Thoracic aorta (tissue), 2 donors: ENCODE measurements around the gene APOL1. TPM values are rescaled to one million over a fixed set of nuclear protein-coding genes. Genes with fewer than 3 reads are reported as not detected.

Experiments used
- ATAC-seq: fragments of 150-250 bp; one replicate; pipeline ENCODE4 v1.8.0; 2017; ENCODE audit warnings: low read depth; ENCODE audit not compliant: insufficient number of reproducible peaks, low FRiP score
- DNase-seq: peaks from one replicate; pipeline ENCODE4 v3.0.0-alpha.2; 2020; ENCODE audit warnings: low spot score
- H3K27ac ChIP-seq, 2 donors: fragments of 200-600 bp; sonication (generic); 1 replicate in 1 of 2; 2 replicates in 1 of 2; pipeline ENCODE4 v1.5.1; 2016; ENCODE audit warnings: mild to moderate bottlenecking in 2 of 2, moderate library complexity in 2 of 2
- H3K27me3 ChIP-seq: fragments of 200-600 bp; sonication (generic); replicated peaks from 2 replicates; pipeline ENCODE4 v1.6.0; 2016; ENCODE audit warnings: mild to moderate bottlenecking; ENCODE audit not compliant: insufficient read depth
- H3K36me3 ChIP-seq: fragments of 200-600 bp; sonication (generic); one replicate; pipeline ENCODE4 v1.5.1; 2016
- H3K4me1 ChIP-seq, 2 donors: fragments of 200-600 bp; sonication (generic); 1 replicate in 1 of 2; 2 replicates in 1 of 2; pipeline versions ENCODE4 v1.5.1 to v1.6.0; 2016; ENCODE audit warnings: low read depth in 2 of 2, mild to moderate bottlenecking in 1 of 2; ENCODE audit not compliant: control insufficient read depth in 1 of 2
- H3K4me3 ChIP-seq: fragments of 200-600 bp; sonication (generic); 2 replicates; pipeline ENCODE4 v1.5.1; 2016; ENCODE audit warnings: mild to moderate bottlenecking
- H3K9me3 ChIP-seq: fragments of 200-600 bp; sonication (generic); 2 replicates; pipeline ENCODE4 v1.5.1; 2016
- CTCF ChIP-seq: fragments of 200-600 bp; sonication (generic); IDR thresholded peaks from one replicate; pipeline ENCODE4 v1.5.1; 2019; ENCODE audit warnings: antibody characterized with exemption
- total RNA-seq, 2 donors: library from RNA; depleted of rRNA; stranded (reverse); fragments of >200 nt; gene quantifications; one replicate each; pipeline versions ENCODE4 v1.1.0 to v1.2.3, GENCODE V29; 2016

Gene APOL1
- total RNA-seq, 2 donors from 2014 or later: 40.1 to 47.3 TPM

- Histone ChIP-seq H3K4me3 (no peak overlapping the region), H3K27me3 (no peaks in the 10 kb centered on the region), H3K36me3 (peaks cover 83% of the 10 kb centered on the region), H3K27ac (no peak overlapping the region), H3K9me3 (no peaks in the 10 kb centered on the region), H3K4me1 (no peaks in the 10 kb centered on the region)
- DNase-seq (no peak), ATAC-seq (no peak)
- no peak for TF ChIP-seq CTCF
Observed at GRCh38 chr22:36284171-36284571, 31.2 kb downstream of the APOL1 start.

- Histone ChIP-seq H3K9me3 (no peaks in the 10 kb centered on the region), H3K4me1 (no peaks in the 10 kb centered on the region), H3K4me3 (no peak overlapping the region), H3K27ac (peak overlapping the region; percentile 19 to 27), H3K36me3 (peaks cover 92% of the 10 kb centered on the region), H3K27me3 (no peaks in the 10 kb centered on the region)
- ATAC-seq (no peak), DNase-seq (no peak)
- TF ChIP-seq CTCF: no peak
Observed at GRCh38 chr22:36285017-36285416, 32.1 kb downstream of the APOL1 start.

GRCh38 chr22:36285545-36285944 lies 32.6 kb downstream of the APOL1 start:
- Histone ChIP-seq H3K27me3 (no peaks in the 10 kb centered on the region), H3K9me3 (no peaks in the 10 kb centered on the region), H3K36me3 (peaks cover 92% of the 10 kb centered on the region), H3K4me3 (no peak overlapping the region), H3K4me1 (no peaks in the 10 kb centered on the region), H3K27ac (peak overlapping the region; percentile 65 to 68)
- DNase-seq (no peak), ATAC-seq (no peak)
- TF ChIP-seq CTCF: no peak

GRCh38 chr22:36286096-36286957 lies 33.4 kb downstream of the APOL1 start:
- Histone ChIP-seq H3K4me1 (no peaks in the 10 kb centered on the region), H3K4me3 (no peak overlapping the region), H3K27ac (peak overlapping the region; percentile 65 to 68), H3K36me3 (peaks cover 87% of the 10 kb centered on the region), H3K27me3 (no peaks in the 10 kb centered on the region), H3K9me3 (no peaks in the 10 kb centered on the region)
- DNase-seq (peak; percentile 31), ATAC-seq (no peak)
- peak; percentile 83 for TF ChIP-seq CTCF

- no peaks in the 10 kb centered on the region for H3K4me1 ChIP-seq
- H3K36me3 ChIP-seq: peaks cover 85% of the 10 kb centered on the region
- H3K4me3 ChIP-seq: no peak overlapping the region
- no peaks in the 10 kb centered on the region for H3K27me3 ChIP-seq
- no peak for DNase-seq
- TF ChIP-seq CTCF: no peak
- no peaks in the 10 kb centered on the region for H3K9me3 ChIP-seq
- H3K27ac ChIP-seq: no peak overlapping the region
- ATAC-seq: no peak
Observed at GRCh38 chr22:36287881-36288515, 35.1 kb downstream of the APOL1 start.
